Measurements from ENCODE around the gene TMEM72. TPM values are rescaled to one million over a fixed set of nuclear protein-coding genes. Genes with fewer than 3 reads are reported as not detected.
A peak's percentile ranks its signal among the peaks of the same experiment; 100 is the strongest.

The TMEM72 gene
- total RNA-seq, 2 donors from 2014 or later, result not detected

DNA sequence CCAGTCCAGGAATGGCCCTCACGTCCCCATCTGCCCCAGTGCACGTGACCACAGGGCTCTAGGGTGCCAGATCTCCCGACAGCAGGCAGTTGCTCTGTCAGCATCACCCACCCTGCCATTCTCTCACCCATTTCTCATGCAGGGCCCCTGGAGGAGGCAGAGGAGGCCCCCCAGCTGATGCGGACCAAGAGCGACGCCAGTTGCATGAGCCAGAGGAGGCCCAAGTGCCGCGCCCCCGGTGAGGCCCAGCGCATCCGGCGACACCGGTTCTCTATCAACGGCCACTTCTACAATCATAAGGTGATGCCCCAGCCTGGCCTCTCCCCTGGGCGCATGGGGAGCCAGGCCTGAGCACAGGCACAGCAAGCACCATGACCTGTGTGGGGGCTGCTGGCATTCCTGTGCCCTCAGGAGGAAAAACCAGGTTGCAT lies 73.5 kb downstream of the TMEM72 start:
- no peak for TF ChIP-seq CTCF (IDR thresholded peaks at IDR 0.05)
- ATAC-seq (ENCODE audit: insufficient number of reproducible peaks, low FRiP score, low read depth) (no peak), DNase-seq (ENCODE audit: low spot score) (no peak)
- no peaks in the 10 kb centered on the region for H3K36me3 ChIP-seq
- no peaks in the 10 kb centered on the region for H3K27me3 ChIP-seq (replicated peaks; ENCODE audit: insufficient read depth)
- no peak overlapping the region for H3K4me3 ChIP-seq
- H3K27ac ChIP-seq, result peak overlapping the region; percentile 79 to 87
- H3K9me3 ChIP-seq, result no peaks in the 10 kb centered on the region
- peaks cover 70 to 90% of the 10 kb centered on the region in 2 donors for H3K4me1 ChIP-seq (ENCODE audit: control insufficient read depth in 1 of 2, low read depth in 2 of 2)

GRCh38 chr10:44985175-44985681 lies 74.1 kb downstream of the TMEM72 start:
- no peak overlapping the region for H3K4me3 ChIP-seq
- DNase-seq (ENCODE audit: low spot score) (no peak), ATAC-seq (ENCODE audit: insufficient number of reproducible peaks, low FRiP score, low read depth) (no peak)
- TF ChIP-seq CTCF (IDR thresholded peaks at IDR 0.05), result no peak
- peaks cover 64 to 85% of the 10 kb centered on the region in 2 donors for H3K4me1 ChIP-seq (ENCODE audit: control insufficient read depth in 1 of 2, low read depth in 2 of 2)
- H3K27me3 ChIP-seq (replicated peaks; ENCODE audit: insufficient read depth), result no peaks in the 10 kb centered on the region
- H3K27ac ChIP-seq, result peak overlapping the region; percentile 79 to 87
- no peaks in the 10 kb centered on the region for H3K36me3 ChIP-seq
- no peaks in the 10 kb centered on the region for H3K9me3 ChIP-seq

GRCh38 chr10:44986179-44986578 lies 75.0 kb downstream of the TMEM72 start:
- Histone ChIP-seq H3K4me1 (ENCODE audit: control insufficient read depth in 1 of 2, low read depth in 2 of 2) (peaks cover 56 to 79% of the 10 kb centered on the region in 2 donors), H3K36me3 (no peaks in the 10 kb centered on the region), H3K9me3 (no peaks in the 10 kb centered on the region), H3K27me3 (replicated peaks; ENCODE audit: insufficient read depth) (no peaks in the 10 kb centered on the region), H3K27ac (peak overlapping the region; percentile 79 to 87), H3K4me3 (peak overlapping the region; percentile 21)
- DNase-seq (ENCODE audit: low spot score), result no peak
- no peak for ATAC-seq (ENCODE audit: insufficient number of reproducible peaks, low FRiP score, low read depth)
- no peak for TF ChIP-seq CTCF (IDR thresholded peaks at IDR 0.05)

Other genes starting within 250 kb of the TMEM72 start
- 10 to 100 TPM; 48.5 to 68.5 TPM for gene RASSF4, start 48.5 kb downstream of the TMEM72 start, total RNA-seq
- 100 to 1,000 TPM; 473 to 661 TPM for gene DEPP1, start 67.5 kb downstream of the TMEM72 start, total RNA-seq
- 10 to 100 TPM; 16.6 to 20.7 TPM for gene ZNF22, start 89.6 kb downstream of the TMEM72 start, total RNA-seq